Esophagus squamous epithelium (tissue), 4 donors: ENCODE results near the gene SKAP1.

ENCODE experiments used
- POLR2A ChIP-seq, 4 donors: fragments of 450-650 bp; IDR thresholded peaks; one replicate each; pipeline ENCODE4 v1.6.1; 2017; ENCODE audit warnings: antibody characterized with exemption in 4 of 4, mild to moderate bottlenecking in 4 of 4, moderate library complexity in 3 of 4
- TF ChIP-seq, protein P1 (sequence below), 6 experiments: fragments of 450-650 bp in 4 of 6; fragments of 200-600 bp in 2 of 6; sonication (generic) in 2 of 6; IDR thresholded peaks; one replicate each; pipeline ENCODE4 v1.5.1; 2016 to 2019; ENCODE audit warnings: antibody characterized with exemption in 6 of 6, mild to moderate bottlenecking in 4 of 6, moderate library complexity in 4 of 6

DNA sequence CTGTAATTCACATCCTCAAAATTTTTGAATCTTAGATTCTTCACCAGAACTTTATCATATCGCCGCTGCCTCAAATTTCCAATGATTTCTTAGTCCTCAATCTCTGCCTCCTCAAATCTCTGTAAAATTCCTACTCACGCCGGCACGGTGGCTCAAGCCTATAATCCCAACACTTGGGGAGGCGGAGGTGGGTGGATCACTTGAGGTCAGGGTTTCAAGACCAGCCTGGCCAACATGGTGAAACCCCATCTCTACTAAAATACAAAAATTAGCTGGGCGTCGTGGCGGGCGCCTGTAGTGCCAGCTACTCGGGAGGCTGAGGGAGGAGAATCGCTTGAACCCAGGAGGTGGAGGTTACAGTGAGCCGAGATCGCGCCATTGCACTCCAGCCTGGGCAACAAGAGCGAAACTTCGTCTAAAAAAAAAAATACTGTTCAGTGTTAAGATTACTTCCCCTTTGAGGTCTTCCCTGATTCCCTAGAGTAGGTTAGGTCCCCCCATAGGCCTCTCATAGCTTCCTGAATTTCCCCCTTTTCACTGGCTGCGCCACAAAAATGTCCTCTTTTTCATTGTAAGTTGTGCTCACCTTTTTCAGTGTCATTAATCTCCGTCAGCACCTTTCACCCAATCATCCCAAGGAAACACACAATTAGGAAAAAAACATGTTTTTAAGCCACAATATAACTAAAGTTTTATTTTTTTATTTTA, 327.8 kb downstream of the SKAP1 start:
- TF ChIP-seq, protein P1, sequence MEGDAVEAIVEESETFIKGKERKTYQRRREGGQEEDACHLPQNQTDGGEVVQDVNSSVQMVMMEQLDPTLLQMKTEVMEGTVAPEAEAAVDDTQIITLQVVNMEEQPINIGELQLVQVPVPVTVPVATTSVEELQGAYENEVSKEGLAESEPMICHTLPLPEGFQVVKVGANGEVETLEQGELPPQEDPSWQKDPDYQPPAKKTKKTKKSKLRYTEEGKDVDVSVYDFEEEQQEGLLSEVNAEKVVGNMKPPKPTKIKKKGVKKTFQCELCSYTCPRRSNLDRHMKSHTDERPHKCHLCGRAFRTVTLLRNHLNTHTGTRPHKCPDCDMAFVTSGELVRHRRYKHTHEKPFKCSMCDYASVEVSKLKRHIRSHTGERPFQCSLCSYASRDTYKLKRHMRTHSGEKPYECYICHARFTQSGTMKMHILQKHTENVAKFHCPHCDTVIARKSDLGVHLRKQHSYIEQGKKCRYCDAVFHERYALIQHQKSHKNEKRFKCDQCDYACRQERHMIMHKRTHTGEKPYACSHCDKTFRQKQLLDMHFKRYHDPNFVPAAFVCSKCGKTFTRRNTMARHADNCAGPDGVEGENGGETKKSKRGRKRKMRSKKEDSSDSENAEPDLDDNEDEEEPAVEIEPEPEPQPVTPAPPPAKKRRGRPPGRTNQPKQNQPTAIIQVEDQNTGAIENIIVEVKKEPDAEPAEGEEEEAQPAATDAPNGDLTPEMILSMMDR (IDR thresholded peaks at IDR 0.05), result no peak
- no peak for TF ChIP-seq POLR2A (IDR thresholded peaks at IDR 0.05)
